ENCODE data around the gene NT5C1A.

NT5C1A gene

DNA sequence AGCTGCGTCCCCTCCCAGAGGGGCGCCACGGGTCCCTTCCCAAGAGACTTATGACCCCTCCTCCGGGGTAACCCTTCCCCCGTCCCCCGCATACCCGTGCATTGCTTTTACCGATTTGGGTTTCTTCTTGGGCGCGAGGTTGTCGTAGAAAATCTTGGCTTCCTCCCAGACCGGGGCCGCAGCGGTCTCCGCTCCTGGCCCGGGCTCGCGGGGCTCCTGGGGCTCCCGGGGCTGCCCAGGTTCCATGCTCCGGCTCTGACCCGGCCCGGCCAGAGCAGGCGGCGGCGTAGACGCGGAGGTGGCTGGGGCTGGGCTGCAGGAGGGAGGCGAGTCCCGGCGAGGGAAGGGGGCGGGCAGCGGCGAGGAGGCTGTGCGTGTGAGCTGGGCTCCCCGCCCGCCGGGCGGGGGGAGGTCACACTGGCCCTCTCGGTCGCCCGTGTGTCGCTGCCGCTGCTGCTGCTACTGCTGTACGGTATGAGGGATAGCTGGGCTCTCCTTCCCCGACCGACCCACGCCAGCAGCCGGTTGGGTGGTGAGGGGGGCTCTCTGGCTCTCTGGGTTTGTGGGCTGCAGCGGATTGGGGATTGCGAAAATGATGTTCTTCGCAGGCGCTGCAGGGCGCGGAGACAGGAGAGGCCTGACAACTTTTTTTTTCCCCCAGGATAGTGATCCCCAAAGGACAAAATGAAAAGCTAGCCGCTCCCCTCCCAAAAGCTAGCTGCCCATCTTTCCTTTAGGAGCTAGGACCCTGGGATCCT lies at the start of gene NT5C1A:
Gene NT5C1A (minus strand): TSS at position 315 of the 758 bp plus-strand sequence. CDS start 69 bp downstream, at position 246.
- no peak for DNase-seq

DNA sequence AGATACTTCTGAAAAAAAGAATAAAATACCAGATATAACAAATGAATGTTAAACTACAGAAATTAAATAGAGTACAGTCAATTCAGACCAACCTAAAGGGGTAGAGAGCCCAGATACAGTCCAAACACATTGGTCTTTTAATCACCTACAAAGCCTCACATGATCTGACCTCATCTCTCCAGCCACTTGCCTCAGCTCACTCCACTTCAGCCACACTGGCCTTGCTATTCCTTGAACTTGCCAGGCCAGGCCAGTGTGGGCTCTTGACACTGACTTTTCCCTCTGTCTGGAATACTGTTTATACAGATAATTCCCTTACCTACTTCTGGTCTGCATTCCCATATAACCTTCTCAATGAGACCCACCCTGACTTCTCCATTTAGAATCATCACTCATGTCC lies 49.8 kb upstream of the NT5C1A start:
- no peak for DNase-seq

DNA sequence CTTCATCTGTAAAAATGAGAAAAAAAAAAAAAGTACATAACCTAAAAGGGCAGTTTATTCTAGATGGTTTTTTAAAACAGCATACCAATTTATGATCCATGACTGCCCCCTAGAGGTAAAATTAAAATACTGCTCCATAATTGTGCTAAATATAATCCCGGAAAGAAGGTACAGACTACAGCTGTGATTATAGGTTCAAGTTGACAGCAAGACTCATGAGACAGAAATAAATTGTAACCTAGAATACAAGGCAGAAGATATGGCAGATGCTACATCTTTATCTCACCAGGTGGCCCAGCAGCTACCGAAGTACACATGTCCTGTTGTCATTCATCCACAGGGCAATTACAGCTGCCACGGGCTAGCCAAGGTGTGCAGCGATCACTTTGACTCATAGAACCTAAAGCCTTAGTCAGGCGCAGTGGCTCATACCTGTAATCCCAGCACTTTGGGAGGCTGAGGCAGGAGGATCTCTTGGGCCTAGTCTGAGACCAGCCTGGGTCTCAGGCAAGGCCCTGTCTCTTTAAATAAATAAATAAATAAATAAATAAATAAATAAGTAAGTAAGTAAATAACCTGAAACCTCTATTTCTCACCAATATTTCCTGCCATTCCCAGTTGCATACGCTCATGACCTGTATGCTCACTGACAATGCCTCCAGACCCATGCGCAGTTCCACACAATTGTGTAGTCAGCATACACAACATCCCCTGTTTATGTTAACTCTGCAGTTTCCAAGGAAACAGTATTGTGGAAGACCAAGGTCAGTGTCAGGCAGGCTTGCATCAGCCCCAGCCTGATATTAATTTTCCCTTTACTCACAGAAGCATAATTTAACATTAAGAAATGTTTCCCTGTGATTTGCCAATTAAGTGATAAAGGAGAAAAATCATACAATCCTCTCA lies 48.4 kb upstream of the NT5C1A start:
- DNase-seq: no peak

DNA sequence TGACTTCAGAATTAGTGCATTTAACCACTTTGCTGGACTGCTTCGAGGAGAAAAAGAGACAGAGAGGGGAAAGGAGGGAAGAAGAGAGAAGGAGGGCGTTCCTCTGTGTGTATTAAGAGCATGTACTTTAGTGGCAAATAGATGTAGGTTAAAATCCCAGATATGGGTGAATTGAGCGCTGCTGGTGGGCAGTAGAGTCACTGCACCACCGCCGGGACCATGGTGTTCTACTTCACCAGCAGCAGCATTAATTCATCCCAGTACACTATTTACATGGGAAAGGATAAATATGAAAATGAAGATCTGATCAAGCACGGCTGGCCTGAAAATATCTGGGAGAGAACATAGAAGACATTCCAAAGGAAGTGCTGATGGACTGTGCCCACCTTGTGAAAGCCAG lies 45.9 kb upstream of the NT5C1A start:
- DNase-seq: no peak

DNA sequence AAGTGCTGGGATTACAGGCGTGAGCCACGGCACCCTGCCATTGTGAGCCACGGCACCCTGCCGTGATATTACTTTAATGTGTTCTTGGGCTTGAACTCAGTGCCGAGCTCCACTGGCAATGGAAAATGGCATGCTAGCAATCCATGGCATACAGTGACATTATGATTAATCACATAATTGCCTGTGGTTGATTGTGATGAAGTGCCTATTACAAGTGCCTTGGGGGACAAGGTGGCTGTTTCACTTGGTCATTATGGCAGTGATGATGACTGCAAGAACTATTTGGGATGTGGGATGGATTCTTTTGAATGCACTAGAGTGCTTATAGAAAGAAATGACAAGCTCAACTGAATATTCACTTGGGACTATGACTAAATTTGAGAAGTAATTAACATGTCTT lies 41.6 kb upstream of the NT5C1A start:
- no peak for DNase-seq

DNA sequence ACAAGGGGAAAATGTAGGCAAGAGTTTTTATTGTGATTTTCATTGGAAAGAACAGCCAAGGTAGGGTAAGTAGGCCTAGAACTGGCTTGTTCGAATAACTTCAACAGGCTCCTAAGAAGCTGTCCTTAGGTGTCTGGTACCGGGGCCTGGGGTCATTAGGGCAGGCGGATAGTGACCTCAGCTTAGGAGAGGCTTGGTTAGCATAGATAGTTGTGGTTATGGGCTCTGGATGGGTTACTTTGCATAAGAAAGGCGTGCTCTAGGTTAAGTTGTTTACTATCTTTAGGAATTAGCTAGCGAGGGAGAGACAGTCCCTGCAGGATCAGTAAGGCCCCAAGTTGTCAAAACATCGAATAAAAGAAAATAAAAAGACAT lies 40.0 kb upstream of the NT5C1A start:
- no peak for DNase-seq

DNA sequence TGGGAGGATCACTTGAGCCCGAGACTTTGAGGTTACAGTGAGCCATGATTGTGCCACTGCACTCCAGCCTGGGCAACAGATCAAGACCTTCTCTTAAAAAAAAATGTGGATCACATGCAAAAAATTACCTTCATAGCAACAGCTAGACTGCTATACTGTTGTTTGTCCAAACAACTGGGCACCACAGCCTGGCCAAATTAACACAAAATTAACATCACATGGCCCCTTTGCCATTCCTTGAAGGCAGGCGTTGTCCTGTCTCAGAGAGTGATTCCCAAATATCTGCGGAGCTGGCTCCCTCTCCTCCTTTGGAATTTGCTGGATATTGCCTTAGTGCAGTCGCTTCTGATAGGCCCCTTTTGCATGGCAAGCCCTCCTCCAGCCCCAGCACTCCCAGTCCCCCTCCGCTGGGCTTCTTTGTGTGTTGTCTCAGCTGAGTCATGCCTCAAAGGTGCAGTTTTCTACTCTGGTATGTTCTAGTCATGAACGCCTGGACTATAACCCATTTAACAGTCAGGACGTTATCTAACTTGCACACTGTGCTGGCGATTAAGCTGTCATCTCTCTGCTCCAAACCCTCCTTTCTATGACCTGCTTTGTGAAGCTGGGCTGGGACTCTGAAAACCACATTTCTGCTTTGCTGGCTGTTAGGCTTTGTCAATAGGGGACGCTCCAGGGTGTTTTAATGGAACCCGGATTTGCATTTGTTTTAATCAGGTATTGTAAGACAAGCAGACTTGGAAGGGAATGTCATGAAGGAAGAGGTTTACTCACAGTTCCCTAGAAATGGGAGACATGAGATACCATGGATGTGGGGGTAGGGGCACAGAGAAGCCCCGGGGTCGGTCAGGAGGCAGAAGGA lies 39.4 kb upstream of the NT5C1A start:
- no peak for DNase-seq

DNA sequence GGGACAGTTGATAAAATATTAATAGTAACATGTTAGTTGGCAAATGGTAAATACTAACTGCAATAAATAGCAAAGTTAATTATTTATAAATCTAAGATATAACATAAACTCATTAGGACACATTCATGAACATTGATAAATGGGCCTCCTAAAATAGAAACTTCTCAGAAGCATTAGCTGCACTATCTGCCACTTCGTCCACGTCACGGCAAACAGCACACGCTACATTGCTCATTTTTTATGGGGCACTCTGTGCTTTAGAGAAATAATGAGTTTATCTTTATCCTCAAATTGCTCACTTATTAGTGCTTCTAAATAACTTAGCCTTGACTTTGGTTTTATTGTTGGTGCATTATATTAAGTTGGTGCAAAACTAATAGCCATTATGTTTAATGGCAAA lies 35.6 kb upstream of the NT5C1A start:
- DNase-seq: no peak

DNA sequence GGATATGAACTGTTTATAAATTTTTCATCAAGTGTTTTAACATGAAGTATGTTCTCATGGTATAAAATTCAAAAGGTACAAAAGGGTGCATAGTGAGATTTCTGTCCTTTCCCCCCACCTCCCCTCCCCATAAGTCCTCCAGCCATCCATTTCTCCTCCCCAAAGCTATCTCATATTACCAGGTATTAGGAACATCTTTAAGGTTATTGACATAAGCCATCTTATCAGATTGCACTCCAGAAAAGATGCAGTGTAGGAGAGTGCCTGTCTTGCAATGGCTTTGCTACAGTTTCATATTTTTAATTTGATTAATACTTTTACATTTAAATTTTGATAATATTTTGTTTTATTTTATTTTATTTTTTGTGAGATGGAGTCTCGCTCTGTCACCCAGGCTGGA lies 32.9 kb upstream of the NT5C1A start:
- no peak for DNase-seq

DNA sequence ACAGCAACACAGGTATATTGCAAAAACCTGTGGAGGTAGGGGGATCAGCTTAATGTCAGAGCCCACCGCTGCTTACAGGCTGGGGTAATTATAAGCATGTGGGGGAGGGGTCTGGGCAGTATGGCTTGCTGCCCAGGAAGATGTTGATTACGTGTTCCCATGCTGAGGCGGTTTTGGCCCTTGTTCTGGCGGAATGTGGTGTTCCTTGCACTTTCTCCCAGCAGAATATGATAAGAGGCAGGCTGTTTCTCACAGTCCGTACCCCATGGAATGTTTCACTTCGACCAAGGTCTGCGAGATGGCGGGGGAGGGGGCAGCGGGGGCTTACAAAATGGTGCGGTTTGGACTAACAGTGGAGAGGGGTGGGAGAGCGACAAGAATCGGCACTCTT lies 29.1 kb upstream of the NT5C1A start:
- DNase-seq: no peak

DNA sequence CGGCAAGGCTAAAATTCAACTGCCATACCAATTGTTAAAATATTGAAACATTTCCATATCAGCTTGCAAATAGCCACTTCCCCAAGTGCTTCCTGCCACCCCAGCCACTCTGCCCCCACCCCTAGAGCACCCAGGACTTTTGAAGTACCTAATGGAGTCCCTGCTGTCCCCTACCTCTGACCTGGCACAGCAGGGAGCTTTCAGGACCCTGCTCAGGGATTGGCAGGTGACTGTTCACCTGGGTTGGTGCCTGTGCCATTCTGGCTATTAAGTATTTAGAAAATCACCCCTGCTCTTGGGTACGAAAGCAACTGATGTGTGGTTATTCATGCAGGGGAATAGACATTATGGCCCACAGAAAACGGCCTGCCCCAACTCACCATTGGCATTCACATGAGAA lies 28.4 kb upstream of the NT5C1A start:
- no peak for DNase-seq

DNA sequence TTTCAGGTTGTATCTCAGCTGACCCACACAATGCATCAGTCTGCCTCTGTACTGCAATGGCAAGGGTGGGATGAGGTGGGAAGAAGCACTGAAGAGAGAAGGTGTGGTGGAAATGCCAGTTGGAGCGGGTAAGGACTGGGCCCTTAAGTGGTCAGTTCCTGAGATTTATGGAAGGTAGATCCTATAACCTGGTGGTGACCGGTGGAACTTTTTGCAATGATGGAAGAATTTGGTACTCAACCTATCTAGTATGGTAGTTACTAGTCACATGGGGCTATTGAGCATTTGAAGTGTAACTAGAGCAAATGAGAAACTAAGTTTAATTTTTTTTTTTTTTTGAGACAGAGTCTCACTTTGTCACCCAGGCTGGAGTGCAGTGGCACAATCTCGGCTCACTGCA lies 27.5 kb upstream of the NT5C1A start:
- DNase-seq: no peak

DNA sequence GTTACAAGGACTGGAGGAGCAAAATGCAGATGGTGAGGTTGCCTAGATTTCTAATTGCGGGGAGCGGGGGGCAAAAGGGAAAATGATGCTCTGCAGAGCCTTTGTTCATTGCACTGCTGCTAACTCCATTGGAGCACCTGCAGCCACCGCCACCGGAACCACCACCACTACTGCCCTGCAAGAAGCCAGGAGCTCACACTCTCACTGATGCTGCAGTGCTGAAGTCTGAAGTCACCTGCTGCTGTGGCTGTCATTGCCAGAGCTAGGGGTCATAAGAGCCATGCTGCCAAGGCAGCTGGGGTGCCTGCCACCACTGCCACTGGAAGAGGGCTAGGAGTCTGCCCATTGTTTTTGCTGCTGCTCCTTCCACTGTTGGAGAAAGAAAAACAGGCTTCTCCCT lies 26.7 kb upstream of the NT5C1A start:
- DNase-seq: no peak

DNA sequence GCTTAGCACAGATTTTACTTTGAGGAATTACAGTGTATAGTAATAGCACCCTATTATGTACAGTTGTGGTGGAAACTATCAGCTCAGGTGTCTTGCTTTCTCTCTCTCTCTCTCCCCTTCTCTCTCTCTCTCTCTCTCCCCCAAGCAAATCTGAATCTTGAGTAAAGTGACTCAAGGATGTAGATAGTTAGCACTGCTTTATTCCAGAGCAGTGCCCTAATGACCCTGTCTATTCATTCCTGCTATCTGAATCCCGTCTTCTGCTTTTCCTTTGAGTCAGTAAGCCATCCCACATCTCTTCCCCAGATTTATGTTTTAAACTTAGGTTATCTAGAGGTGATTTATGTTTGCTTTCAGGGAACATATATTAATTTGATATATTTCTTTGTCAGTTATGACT lies 24.5 kb upstream of the NT5C1A start:
- no peak for DNase-seq

DNA sequence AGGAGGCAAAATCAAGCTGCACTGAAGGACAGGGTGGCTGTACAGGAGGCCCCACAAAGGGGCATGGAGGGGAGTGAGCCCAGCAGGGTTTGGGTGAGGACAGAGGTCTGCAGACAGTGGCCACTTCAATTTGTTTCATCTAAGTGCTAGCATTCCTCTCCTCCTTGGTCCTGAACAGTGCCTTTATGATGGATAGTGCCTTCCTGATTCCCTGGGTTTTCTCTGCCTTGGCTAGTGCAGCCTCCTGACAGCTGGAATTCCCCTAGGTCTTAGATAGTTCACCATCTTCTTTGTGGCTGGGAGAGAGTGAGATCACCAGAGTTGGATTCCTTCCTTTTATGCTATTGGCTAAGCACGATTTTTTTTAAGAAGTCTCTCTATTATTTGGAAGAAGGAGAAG lies 23.1 kb upstream of the NT5C1A start:
- no peak for DNase-seq

DNA sequence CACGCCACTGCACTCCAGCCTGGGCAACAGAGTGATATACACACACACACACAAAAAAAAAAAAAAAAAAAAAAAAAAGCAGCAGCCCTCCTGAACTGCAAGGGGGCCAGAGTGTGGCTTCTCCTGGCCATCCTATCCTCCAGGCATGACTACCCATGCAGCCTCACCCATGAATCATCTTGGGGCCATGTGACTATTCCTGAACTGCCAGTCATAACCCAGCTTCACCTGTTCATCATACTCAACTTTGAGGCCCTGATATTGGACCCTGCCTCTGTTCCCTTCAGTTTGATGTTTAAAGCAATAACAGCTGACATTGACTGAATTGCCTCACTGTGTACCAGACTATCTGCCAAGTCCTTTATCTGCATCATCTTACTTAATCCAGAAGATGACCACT lies 22.1 kb upstream of the NT5C1A start:
- no peak for DNase-seq

DNA sequence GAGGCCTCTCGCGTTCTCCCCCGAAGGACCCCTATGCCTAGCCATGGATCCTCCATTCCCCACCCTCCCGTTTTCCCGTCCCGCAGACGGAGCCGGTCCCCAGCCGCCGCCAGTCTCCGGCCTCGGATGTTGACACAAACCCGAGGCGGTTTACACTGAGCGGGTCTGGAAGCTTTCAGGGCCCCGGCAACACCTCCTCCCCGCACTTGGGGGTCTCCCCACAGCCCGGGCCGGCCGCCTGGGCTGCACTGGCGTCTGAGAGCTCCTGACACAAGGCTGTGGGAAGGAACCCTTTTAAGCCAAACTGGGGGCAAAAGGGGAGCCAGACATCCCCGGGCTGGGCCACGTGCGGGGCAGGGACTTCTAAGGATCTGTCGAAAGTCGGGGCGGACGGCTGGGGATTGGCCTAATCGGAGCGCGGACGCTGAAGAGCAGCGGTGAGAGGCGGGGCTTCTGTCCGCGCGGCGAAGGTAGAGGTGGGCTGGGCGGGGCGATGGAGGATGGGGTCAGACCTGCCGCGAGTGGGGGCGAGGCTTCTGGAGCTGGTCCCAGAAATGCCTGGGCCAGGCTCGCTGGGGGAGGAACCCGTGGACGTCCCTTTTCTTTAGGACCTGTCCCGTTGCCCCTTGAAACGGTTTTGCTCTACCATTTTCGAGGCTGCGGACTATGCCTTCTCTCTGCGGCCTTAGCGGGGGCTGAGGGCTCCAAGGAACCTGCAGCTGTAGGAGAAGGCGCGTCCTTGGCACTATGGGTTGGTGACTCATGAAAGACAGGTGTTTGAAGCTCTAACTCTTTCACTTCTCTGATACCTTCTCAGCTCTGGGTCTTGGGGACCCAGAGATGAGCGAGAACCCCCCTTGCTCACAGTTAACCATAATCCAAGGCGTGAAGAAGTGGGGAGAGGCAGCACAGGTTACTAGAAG lies 20.5 kb upstream of the NT5C1A start:
- no peak for DNase-seq

DNA sequence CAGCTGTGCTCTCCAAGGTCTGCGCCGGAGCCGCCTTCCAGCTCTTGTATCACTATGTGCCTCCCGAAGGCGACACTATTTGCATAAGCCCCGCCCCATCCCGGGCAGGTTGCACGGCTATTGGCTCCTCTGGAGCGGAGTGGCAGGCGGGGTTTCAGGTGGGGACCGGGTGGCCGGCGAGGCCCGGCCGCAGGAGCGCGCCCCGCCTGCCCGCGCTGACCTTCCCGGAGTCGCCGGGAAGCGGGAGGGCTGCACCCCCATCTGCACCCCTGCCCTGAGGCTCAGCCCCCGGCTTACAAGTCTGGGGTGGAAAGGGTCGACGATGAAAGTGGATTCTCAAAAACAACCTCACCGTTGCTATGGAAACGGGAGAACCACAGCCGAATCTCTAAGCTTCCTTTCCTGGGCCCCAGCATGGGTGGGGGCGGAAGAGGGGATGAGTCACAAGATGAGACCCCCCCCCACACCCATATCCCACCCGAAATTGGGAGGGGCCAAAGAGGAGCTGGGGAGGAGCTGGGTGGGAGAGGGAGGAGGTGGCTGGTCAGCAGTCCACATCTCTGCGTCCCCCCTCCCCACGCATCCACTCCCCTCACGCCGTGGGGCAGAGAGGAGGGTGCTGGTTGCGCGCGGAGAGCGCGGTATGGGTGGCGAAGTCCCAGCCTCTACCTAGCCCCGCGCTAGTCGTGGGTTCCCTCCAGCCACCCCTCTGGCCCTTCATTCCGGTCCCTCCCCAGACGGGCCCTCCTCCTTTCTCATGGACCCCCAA lies 19.7 kb upstream of the NT5C1A start, which contains the start of gene HPCAL4:
Gene HPCAL4 (minus strand): TSS at position 51 of the 769 bp plus-strand sequence. CDS start 6,830 bp downstream, outside the sequence.
- DNase-seq: peak; percentile 86

DNA sequence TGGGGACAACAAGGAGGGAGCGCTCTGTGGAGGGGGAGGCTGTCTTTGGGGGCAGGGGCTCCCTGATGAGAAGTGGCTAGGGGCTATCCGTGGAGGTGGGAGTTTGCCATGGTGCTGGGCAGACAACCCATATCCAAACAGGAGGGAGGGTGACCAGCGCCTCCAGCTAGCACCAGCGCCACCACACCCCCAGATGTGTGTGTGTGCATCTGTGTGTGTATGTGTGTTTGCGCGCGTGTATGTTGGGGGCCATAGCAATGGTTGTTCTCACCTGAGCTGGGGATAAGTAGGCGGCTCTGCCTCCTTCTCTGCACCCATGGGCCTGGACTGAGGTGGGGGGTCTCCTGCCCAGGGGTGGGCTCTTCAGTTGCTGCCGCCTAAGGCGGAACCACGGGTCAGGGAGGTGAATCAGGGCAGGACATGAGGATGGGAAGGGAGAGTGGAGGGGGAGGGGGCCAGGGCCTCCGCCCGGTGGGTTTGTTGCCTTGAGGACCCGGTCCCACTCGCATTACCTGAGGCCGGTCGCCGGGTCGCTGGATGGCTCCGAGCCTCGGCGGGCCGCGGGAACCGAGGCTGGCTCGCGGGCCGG lies 19.0 kb upstream of the NT5C1A start:
- no peak for DNase-seq

DNA sequence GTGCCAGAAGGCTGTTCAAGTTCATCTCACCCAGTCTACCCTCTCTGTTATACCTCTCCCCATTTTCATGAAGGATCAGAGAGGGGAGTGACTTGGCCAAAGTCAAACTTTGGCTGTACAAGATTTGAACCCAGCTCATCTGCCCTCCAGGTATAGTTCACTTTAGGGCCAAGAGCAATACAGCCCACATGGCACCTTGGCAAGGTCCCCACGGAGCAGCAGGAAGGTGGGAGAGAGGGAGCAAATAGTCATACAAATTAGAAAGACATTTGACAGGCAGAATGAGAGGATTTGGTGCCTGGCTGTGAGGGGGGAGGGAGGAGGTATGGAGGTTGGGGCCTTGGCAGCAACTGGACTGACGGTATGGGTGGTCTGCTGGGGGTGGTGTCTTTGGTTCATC lies 18.3 kb upstream of the NT5C1A start:
- DNase-seq: no peak

DNA sequence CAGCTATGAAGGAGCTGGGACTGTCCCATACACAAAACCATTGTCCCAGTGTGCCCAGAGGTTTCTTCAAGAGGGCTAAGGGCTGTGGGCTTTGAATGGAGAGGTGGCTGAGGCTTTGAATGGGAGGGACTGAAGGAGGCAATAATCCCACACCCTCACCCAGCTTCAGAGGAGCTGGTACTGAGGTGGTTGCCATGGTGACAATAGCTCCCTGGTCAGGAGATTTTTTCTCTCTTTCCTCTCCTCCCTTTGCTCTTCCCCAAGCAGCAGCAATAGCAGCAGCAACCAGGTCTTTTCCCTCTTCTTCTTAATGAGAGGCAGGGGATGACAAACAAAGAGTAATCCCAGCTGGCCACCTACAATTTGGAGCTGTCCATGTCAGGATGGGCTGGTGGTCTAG lies 17.7 kb upstream of the NT5C1A start:
- DNase-seq: no peak

Measured in activated CD4-positive, alpha-beta T cell treated with anti-CD3 and anti-CD28 coated beads for 1 hour (primary cell).